GM21786 (cell line): ENCODE results near the gene PGBD1.
"Not testable (repeated sequence)": the region's sequence is repeated elsewhere in the genome, so short reads cannot be mapped to it uniquely, and the experiment has no call there.

Experiments
- ATAC-seq: cut with Tn5 transposase; IDR thresholded peaks from one replicate; pipeline ENCODE4 v1.9.1; 2021; ENCODE audit not compliant: unreplicated experiment

PGBD1 gene

GRCh38 chr6:28269492-28269891 is 11.9 kb upstream of the PGBD1 start:
- no peak for ATAC-seq

GRCh38 chr6:28274888-28275287 is 6.5 kb upstream of the PGBD1 start:
- no peak for ATAC-seq

- no peak for ATAC-seq
Observed at GRCh38 chr6:28277746-28278145, 3.6 kb upstream of the PGBD1 start.

- ATAC-seq = no peak
Observed at GRCh38 chr6:28280595-28281287, 631 bp upstream of the PGBD1 start.

- ATAC-seq = no peak
Observed at GRCh38 chr6:28282926-28283325, 1.6 kb downstream of the PGBD1 start.

- no peak for ATAC-seq
Observed at GRCh38 chr6:28291573-28291972, 10.2 kb downstream of the PGBD1 start.

GRCh38 chr6:28295326-28295725 is 14.0 kb downstream of the PGBD1 start:
- no peak for ATAC-seq

- no peak for ATAC-seq
Observed at GRCh38 chr6:28296520-28297060, 15.2 kb downstream of the PGBD1 start.

GRCh38 chr6:28303570-28303969 is 22.2 kb downstream of the PGBD1 start:
- ATAC-seq = peak; percentile 84

GRCh38 chr6:28306363-28306762 is 25.0 kb downstream of the PGBD1 start:
- not testable (repeated sequence) for ATAC-seq

- ATAC-seq = no peak
Observed at GRCh38 chr6:28311139-28311823, 29.9 kb downstream of the PGBD1 start.

- no peak for ATAC-seq
Observed at GRCh38 chr6:28312939-28313338, 31.6 kb downstream of the PGBD1 start.

GRCh38 chr6:28315628-28316027 is 34.3 kb downstream of the PGBD1 start:
- ATAC-seq = no peak

GRCh38 chr6:28317866-28318265 is 36.5 kb downstream of the PGBD1 start:
- ATAC-seq = not testable (repeated sequence)

GRCh38 chr6:28322661-28323060 is 41.3 kb downstream of the PGBD1 start:
- ATAC-seq = no peak

GRCh38 chr6:28323813-28324424 is 42.5 kb downstream of the PGBD1 start:
- ATAC-seq = no peak

- ATAC-seq = no peak
Observed at GRCh38 chr6:28326371-28326948, 45.1 kb downstream of the PGBD1 start.

GRCh38 chr6:28330041-28330440 is 48.7 kb downstream of the PGBD1 start:
- ATAC-seq = no peak

- no peak for ATAC-seq
Observed at GRCh38 chr6:28333047-28333446, 51.7 kb downstream of the PGBD1 start.

- no peak for ATAC-seq
Observed at GRCh38 chr6:28333599-28334018, 52.2 kb downstream of the PGBD1 start.

- no peak for ATAC-seq
Observed at GRCh38 chr6:28334286-28335039, 53.1 kb downstream of the PGBD1 start.
